ENCODE measurements around the gene UBR2.

- TF ChIP-seq POLR2A (IDR thresholded peaks at IDR 0.05; ENCODE audit: low read depth, low read length) (no peak), FOS (IDR thresholded peaks at IDR 0.05; ENCODE audit: borderline replicate concordance, insufficient read depth, low read length) (no peak), CTCF (IDR thresholded peaks at IDR 0.05; ENCODE audit: extremely low read depth in 1 of 2, insufficient read depth in 1 of 2, low read depth in 1 of 2, low read length in 2 of 2) (no peak), EZH2 (IDR thresholded peaks at IDR 0.05; ENCODE audit: borderline replicate concordance, low read depth, low read length, severe bottlenecking) (no peak)
Observed at GRCh38 chr6:42619963-42620362, 56.1 kb downstream of the UBR2 start.

Data from endothelial cell of umbilical vein (primary cell).